NCI-H526 treated with DMSO at 0.1 percent for 48 hours (cell line): ENCODE results near the gene RALB.

Experiments used
- DNase-seq: peaks from one replicate; lab custom pipeline; 2025; lab: John Stamatoyannopoulos, UW

The RALB gene

DNA sequence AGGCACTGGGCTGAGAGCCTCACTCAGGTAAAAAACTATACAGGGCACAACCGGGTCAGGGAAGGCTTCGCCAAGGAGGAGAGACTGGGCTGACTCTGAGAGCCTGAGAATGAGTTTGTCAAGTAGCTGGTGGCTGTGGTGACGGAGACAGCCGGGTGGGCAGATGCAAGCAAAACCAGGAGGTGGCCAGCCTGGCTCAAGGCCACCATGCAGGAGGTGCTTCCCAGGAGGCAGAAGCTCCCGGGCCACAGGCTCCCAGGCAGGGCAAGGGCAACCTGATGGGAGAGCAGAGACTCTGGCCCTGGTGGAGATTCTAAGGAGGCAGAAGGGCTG lies 90.4 kb downstream of the RALB start:
- no peak for DNase-seq

DNA sequence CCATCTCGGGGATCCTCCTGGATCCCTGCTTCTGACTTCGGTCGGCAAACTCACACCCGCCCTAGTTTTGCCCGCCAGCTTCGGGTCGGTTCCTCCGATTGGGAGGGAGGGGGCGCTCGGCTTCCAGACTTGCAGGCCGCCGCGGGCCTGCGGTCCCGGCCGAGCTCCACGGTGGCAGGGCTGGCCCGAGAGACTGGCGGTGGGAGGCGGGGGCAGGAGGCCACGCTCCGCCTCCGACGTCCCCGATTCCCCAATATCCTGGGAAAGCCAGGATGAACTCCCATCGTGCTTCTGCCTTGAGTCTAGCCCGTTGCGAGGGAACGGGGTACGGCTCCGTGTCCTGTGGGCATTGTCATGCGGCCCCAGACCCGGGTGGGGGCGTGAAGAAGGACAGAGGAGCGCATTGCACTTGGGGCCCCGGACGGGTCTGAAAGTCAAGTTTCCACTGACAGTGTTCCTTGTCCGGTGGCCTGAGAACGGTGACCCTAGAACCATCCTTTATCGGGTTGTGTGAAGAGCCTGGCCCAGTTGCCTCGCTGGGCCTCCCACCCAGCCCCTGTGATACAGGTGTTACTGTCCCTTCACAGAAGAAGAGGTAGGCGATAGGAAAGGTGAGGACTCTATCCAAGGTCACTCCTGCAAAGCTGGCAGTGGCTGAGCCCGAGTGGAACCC lies 90.9 kb downstream of the RALB start:
- DNase-seq: peak; percentile 85
